ENCODE measurements around the gene OR5K4. TPM values are rescaled to one million over a fixed set of nuclear protein-coding genes. Genes with fewer than 3 reads are reported as not detected.

The OR5K4 gene
- total RNA-seq, 1 donor from 2014 or later: not detected

GRCh38 chr3:98326105-98326893 is 27.4 kb upstream of the OR5K4 start:
- no peak overlapping the region for H3K4me3 Mint-ChIP-seq
- TF ChIP-seq, protein P1, sequence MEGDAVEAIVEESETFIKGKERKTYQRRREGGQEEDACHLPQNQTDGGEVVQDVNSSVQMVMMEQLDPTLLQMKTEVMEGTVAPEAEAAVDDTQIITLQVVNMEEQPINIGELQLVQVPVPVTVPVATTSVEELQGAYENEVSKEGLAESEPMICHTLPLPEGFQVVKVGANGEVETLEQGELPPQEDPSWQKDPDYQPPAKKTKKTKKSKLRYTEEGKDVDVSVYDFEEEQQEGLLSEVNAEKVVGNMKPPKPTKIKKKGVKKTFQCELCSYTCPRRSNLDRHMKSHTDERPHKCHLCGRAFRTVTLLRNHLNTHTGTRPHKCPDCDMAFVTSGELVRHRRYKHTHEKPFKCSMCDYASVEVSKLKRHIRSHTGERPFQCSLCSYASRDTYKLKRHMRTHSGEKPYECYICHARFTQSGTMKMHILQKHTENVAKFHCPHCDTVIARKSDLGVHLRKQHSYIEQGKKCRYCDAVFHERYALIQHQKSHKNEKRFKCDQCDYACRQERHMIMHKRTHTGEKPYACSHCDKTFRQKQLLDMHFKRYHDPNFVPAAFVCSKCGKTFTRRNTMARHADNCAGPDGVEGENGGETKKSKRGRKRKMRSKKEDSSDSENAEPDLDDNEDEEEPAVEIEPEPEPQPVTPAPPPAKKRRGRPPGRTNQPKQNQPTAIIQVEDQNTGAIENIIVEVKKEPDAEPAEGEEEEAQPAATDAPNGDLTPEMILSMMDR (IDR thresholded peaks at IDR 0.05; ENCODE audit: unreplicated experiment): no peak
- DNase-seq (ENCODE audit: low spot score in 2 of 2, unreplicated experiment in 2 of 2): no peak
- H3K9me3 Mint-ChIP-seq: no peaks in the 10 kb centered on the region
- no peaks in the 10 kb centered on the region for H3K36me3 Mint-ChIP-seq
- H3K27me3 Mint-ChIP-seq (ENCODE audit: low read depth): peaks cover 16% of the 10 kb centered on the region
- H3K27ac Mint-ChIP-seq: no peak overlapping the region
- H3K4me1 Mint-ChIP-seq: peaks cover 9% of the 10 kb centered on the region

GRCh38 chr3:98326945-98327344 is 26.7 kb upstream of the OR5K4 start:
- TF ChIP-seq, protein P1 (IDR thresholded peaks at IDR 0.05; ENCODE audit: unreplicated experiment): no peak
- Mint-ChIP-seq H3K4me3 (no peak overlapping the region), H3K27ac (no peak overlapping the region), H3K36me3 (no peaks in the 10 kb centered on the region), H3K27me3 (ENCODE audit: low read depth) (peaks cover 23% of the 10 kb centered on the region), H3K9me3 (no peaks in the 10 kb centered on the region), H3K4me1 (peaks cover 9% of the 10 kb centered on the region)
- no peak for DNase-seq (ENCODE audit: low spot score in 2 of 2, unreplicated experiment in 2 of 2)

DNA sequence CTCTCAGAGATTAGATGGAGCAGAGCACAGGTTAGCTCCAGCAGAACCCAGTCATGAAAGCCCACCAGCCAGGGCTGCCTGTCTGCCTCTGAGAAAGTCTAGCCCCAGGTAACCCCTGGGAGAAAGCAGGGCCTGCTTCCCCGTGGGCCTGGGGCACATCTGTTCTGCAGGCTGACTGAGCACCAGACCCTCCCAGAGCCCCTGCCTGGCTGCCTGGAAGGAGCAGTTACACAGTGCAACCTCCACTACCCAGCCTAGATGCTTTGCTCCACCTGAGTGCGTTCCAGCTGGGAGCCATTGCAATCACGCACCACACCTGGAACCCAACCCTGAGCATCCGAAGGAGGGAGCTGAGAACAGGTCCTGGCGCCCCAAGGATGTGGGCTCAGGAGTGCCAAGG is 24.7 kb upstream of the OR5K4 start:
- Mint-ChIP-seq H3K27ac (no peak overlapping the region), H3K27me3 (ENCODE audit: low read depth) (peaks cover 35% of the 10 kb centered on the region), H3K4me3 (no peak overlapping the region), H3K36me3 (no peaks in the 10 kb centered on the region), H3K9me3 (no peaks in the 10 kb centered on the region), H3K4me1 (peaks cover 9% of the 10 kb centered on the region)
- DNase-seq (ENCODE audit: low spot score in 2 of 2, unreplicated experiment in 2 of 2): no peak
- TF ChIP-seq, protein P1 (IDR thresholded peaks at IDR 0.05; ENCODE audit: unreplicated experiment): no peak

DNA sequence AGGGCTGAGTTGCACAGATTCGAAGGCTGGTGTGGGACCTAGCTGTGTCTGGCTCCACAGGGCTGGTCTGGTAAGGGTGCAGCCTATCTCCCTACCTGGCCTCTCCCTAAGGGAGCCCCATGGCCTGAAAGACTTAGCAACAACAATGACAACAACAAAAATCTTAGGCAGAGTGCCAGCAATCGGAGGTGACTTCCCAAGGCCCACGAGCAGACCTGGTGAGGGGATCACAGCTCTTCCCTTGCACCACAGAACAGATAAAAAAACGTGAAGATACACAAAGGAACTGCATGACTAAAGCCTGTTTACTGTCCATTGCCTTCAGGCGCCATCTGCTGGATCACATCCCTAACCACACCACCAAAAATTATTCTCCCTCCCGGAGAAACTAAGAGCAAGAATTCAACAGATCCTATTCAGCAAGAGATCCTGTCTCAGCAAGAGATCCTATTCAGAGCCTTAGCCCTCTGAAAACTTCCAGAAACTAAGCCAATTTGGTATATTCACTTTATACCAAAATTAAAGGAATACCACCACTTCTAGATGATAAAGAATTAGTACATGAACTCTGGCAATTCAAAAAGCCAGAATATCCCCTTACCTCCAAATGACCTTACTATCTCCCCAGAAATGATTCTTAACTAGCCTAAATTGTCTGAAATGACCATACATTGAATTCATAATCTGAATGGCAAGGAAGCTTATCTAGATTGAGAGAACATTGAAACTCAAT is 24.1 kb upstream of the OR5K4 start:
- TF ChIP-seq, protein P1 (IDR thresholded peaks at IDR 0.05; ENCODE audit: unreplicated experiment): peak; percentile 55
- DNase-seq (ENCODE audit: low spot score in 2 of 2, unreplicated experiment in 2 of 2): peak in 1 of 2 experiments; percentile 45
- no peak overlapping the region for H3K27ac Mint-ChIP-seq

GRCh38 chr3:98331329-98331728 is 22.3 kb upstream of the OR5K4 start:
- no peak for DNase-seq (ENCODE audit: low spot score in 2 of 2, unreplicated experiment in 2 of 2)
- Mint-ChIP-seq H3K27ac (no peak overlapping the region), H3K9me3 (no peaks in the 10 kb centered on the region), H3K36me3 (no peaks in the 10 kb centered on the region), H3K4me3 (no peak overlapping the region), H3K4me1 (no peaks in the 10 kb centered on the region), H3K27me3 (ENCODE audit: low read depth) (peaks cover 43% of the 10 kb centered on the region)
- TF ChIP-seq, protein P1 (IDR thresholded peaks at IDR 0.05; ENCODE audit: unreplicated experiment): no peak

More for the DNA sequence above, 24.1 kb upstream of the OR5K4 start:
- Mint-ChIP-seq H3K27me3 (ENCODE audit: low read depth) (peaks cover 39% of the 10 kb centered on the region), H3K9me3 (no peaks in the 10 kb centered on the region), H3K4me3 (no peak overlapping the region), H3K4me1 (peaks cover 9% of the 10 kb centered on the region), H3K36me3 (no peaks in the 10 kb centered on the region)
